Ovary (tissue), 9 donors: ENCODE measurements around the gene BSN. TPM values are rescaled to one million over a fixed set of nuclear protein-coding genes. Genes with fewer than 3 reads are reported as not detected.
"Not testable (repeated sequence)": the region's sequence is repeated elsewhere in the genome, so short reads cannot be mapped to it uniquely, and the experiment has no call there.

Experiments
- DNase-seq, 5 donors: peaks; one replicate each; pipeline ENCODE4 v3.0.0-alpha.2; 2019 to 2020
- H3K27ac ChIP-seq, 2 donors: fragments of 200-600 bp; one replicate each; pipeline versions ENCODE4 v1.5.1 to v1.8.0; 2019 to 2022
- H3K27me3 ChIP-seq: fragments of 200-600 bp; one replicate; pipeline ENCODE4 v1.8.0; 2022
- H3K36me3 ChIP-seq: fragments of 200-600 bp; sonication (generic); one replicate; pipeline ENCODE4 v1.5.1; 2019
- H3K4me1 ChIP-seq: one replicate; pipeline ENCODE4 v1.8.1; 2013; ENCODE audit warnings: mild to moderate bottlenecking, moderate library complexity; ENCODE audit not compliant: insufficient read depth
- H3K4me3 ChIP-seq: fragments of 200-600 bp; sonication (generic); one replicate; pipeline ENCODE4 v1.5.1; 2017
- H3K9me3 ChIP-seq, 2 donors: fragments of 200-600 bp in 1 of 2; sonication (generic) in 1 of 2; one replicate each; pipeline versions ENCODE4 v1.5.1 to v1.8.1; 2013 to 2019; ENCODE audit warnings: mild to moderate bottlenecking in 1 of 2, moderate library complexity in 1 of 2
- EP300 ChIP-seq: sonication (generic); formaldehyde crosslinking; IDR thresholded peaks from one replicate; pipeline ENCODE4 v1.6.1; 2017; ENCODE audit warnings: antibody characterized with exemption
- POLR2A ChIP-seq: fragments of 450-650 bp; IDR thresholded peaks from one replicate; pipeline ENCODE4 v1.6.1; 2017; ENCODE audit warnings: antibody characterized with exemption, mild to moderate bottlenecking, moderate library complexity
- WGBS, 3 donors: extraction: QIAGEN DNeasy Blood & Tissue Kit in 1 of 3; methylation state at CpG; one replicate each; pipeline versions ENCODE4 v1.1.5 to v1.1.7; 2013 to 2017; 5-methylcytosine and 5-hydroxymethylcytosine counted together
- intact Hi-C, 4 donors: fragments of 100-400 bp; cut with DNase I; formaldehyde crosslinking; loops; one replicate each; pipeline versions ENCODE4 v1.11.0 to v1.15.1; 2022 to 2023
- polyA plus RNA-seq, 2 donors: library from polyadenylated mRNA; stranded (reverse); fragments of 200-250 nt in 1 of 2; fragments of 350-450 nt in 1 of 2; fragmentation: Illumina TruSeq in 1 of 2; extraction: RNeasy Lipid Tissue Mini Kit (QIAGEN cat#74804) in 1 of 2; gene quantifications; one replicate each; pipeline ENCODE4 v1.2.3, GENCODE V29; 2013 to 2014
- total RNA-seq, 7 donors: library from RNA; depleted of rRNA in 2 of 7; stranded (reverse); fragments of >200 nt in 2 of 7; fragmentation: NEBNext Ultra II Directional in 3 of 7; extraction: Animal tissue kit (Norgen Biotek cat#: 25700) in 3 of 7; gene quantifications; one replicate each; pipeline versions ENCODE4 v1.1.0 to v1.2.4, GENCODE V29; 2016 to 2023
- TF ChIP-seq, protein P1 (sequence below), 3 donors: fragments of 450-650 bp in 2 of 3; fragments of 200-600 bp in 1 of 3; IDR thresholded peaks; one replicate each; pipeline versions ENCODE4 v1.5.1 to v1.8.0; 2016 to 2022; ENCODE audit warnings: antibody characterized with exemption in 3 of 3, mild to moderate bottlenecking in 1 of 3
- donor health status: DM: no; HTN: no; CAD: no; lungs with moderate emphysema.
- donor health status: DM: no; HTN: no; CAD: no.
- donor health status: Bipolar disorder and iron deficiency.
- donor health status: DM: yes; HTN: yes; CAD: no.
- donor health status: DM: no; HTN: no; CAD: no.
- donor health status: DM: yes; HTN: yes; CAD: no.

Gene BSN
- total and polyA plus RNA-seq, 9 donors: 0.12 to 3.5 (median 0.77) TPM

DNA sequence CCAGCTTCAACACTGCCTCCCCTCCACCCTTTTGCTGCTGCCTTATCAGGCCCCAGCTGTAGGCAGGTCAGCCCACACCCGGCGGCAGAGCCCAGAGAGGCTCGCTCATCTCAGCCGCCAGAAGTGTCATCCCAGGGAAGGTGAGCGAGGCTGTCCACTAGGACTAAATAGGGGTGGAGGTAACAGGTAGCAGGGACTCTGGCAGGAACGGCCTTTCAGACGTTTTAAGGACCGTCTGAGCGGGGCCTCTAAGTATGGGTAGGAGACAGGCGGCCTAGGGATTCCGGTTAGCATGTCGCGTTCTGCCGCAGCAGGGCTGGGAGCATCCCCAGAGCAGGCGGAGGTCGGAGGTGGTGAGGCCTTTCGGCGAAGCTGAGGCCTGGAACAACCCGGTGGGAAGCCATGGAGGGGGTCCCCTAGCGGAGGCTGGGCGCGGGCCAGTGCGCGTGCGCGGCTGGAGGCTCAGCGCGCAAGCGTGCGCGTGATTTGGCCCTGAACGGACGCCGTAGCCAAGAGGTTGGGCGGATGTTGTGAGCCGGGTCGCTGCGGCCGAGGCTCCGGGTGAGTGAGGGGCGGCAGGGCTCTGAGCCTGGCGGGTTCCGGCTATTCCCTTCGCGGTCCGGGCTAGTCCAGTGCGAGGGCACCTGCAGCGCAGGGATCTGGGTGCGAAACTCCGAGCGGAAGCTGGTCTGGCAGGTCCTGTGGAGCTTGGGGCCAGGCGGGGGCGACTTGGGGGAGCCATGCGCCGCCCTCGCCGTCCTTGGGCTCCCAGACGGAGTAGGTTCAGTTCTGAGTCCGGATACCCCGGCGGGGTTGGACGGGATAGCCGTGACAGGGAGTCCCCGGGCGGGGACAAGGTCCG lies 135.0 kb downstream of the BSN start, which contains the start of the genes MST1 and RNF123:
MST1 (minus strand) TSS at position 429 of the 862 bp plus-strand sequence. CDS start 783 bp downstream, outside the sequence.
RNF123 (plus strand) TSS at position 512 of the 862 bp plus-strand sequence. CDS start 1,609 bp downstream, outside the sequence.
- DNase-seq: peak; percentile 88 to 96 (median 94)
- H3K4me3 ChIP-seq: peak within 1 kb of the TSS; percentile 61
- intact Hi-C loops: no loop called here
- H3K36me3 ChIP-seq: no peaks in the 10 kb centered on the region
- H3K4me1 ChIP-seq: peaks cover 9% of the 10 kb centered on the region
- TF ChIP-seq, protein P1, sequence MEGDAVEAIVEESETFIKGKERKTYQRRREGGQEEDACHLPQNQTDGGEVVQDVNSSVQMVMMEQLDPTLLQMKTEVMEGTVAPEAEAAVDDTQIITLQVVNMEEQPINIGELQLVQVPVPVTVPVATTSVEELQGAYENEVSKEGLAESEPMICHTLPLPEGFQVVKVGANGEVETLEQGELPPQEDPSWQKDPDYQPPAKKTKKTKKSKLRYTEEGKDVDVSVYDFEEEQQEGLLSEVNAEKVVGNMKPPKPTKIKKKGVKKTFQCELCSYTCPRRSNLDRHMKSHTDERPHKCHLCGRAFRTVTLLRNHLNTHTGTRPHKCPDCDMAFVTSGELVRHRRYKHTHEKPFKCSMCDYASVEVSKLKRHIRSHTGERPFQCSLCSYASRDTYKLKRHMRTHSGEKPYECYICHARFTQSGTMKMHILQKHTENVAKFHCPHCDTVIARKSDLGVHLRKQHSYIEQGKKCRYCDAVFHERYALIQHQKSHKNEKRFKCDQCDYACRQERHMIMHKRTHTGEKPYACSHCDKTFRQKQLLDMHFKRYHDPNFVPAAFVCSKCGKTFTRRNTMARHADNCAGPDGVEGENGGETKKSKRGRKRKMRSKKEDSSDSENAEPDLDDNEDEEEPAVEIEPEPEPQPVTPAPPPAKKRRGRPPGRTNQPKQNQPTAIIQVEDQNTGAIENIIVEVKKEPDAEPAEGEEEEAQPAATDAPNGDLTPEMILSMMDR (IDR thresholded peaks at IDR 0.05): peak in 1 of 3 donors; percentile 30
- TF ChIP-seq POLR2A (peak; percentile 24), EP300 (no peak)
- H3K27me3 ChIP-seq: no peaks in the 10 kb centered on the region
- H3K9me3 ChIP-seq: no peaks in the 10 kb centered on the region
- 1 to 3% (median 2%) methylated on average over 34 to 66 of the region's 66 CpGs for WGBS, 3 donors
- peak within 1 kb of the TSS; percentile 31 to 61 for H3K27ac ChIP-seq

DNA sequence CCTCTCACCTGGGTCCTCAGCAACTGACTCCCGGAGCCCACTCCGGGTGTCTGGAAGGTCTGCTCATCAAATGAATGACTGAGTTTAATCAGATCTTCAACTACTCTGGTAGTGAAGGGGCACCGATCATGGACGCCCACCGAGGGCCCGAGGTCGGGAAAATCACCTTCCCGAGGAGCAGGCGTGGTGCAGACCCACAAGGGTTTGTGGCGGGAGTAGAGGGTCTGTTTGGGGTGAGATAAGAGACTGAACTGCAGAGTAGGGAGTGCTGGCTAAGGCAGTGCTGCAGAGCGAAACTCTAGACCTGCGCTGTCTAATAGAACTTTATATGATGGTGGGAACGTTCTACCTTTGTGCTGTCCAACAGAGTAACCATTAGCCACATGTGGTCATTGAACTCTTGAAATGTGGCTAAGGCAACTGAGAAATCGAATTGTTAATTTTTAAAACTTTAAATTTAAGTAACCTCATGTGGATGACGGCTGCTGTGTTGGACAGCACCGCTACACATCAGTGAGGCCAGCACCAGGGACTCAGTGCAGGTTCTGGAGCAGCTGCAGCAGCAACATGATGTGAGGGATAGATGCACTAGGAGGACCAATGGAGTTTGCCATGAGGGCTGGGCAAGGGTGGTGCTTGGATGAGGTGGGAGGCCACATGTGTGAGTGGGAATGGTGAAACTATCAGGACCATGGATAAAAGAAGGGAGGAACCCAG lies 135.8 kb downstream of the BSN start:
- H3K9me3 ChIP-seq, H3K27me3 ChIP-seq, H3K36me3 ChIP-seq, H3K4me1 ChIP-seq, intact Hi-C loops, DNase-seq: not testable (repeated sequence)
- Histone ChIP-seq H3K27ac (peak overlapping the region in 1 of 2 donors; percentile 60), H3K4me3 (peak overlapping the region; percentile 61)
- whole genome bisulfite sequencing, 3 donors: 4 to 7% (median 7%) methylated on average over 16 of the region's 16 CpGs

DNA sequence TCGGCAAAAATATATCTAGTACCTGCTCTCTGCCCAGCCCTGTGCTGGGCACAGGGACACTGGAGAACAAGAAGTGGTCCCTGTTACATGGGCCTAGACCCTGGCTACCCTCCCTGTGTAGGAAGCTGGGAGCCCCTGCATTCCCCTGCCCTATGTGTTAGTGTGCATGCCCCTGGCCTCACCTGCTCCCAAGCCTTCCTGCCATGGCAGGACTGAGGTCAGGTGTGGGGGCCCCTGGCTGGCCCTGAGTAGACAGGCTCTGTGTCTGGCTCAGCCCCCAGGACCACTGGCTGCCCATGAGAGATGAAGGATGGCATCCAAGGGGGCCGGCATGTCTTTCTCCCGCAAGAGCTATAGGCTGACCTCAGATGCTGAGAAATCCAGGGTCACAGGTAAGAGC lies 136.6 kb downstream of the BSN start:
- H3K27me3 ChIP-seq, H3K4me3 ChIP-seq, H3K36me3 ChIP-seq, H3K27ac ChIP-seq, intact Hi-C loops, H3K9me3 ChIP-seq, H3K4me1 ChIP-seq, DNase-seq: not testable (repeated sequence)
- WGBS, 3 donors: 87 to 91% (median 89%) methylated on average over 3 of the region's 3 CpGs

DNA sequence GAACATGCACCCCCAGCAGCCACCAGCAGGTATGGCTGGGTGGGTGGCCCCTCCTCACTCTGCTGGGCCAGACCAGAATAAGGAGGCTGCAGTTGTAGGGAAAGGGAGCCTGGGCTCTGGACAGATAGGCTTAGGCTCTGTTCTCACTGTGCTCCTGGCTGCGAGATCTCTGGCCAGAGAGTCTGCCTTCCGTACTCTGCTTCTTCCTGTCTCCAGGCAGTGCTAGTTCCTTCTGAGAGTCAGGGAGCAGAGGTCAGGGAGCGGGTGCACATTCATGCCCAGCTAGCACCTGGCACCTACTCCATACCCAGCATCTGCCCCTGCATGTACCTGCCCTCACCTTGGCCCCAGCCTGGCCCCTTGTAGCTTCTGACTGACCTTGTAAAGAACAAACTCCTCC lies 137.2 kb downstream of the BSN start:
- 86 to 92% (median 88%) methylated on average over 3 of the region's 3 CpGs for WGBS, 3 donors
- DNase-seq, H3K27ac ChIP-seq, H3K27me3 ChIP-seq, intact Hi-C loops, H3K9me3 ChIP-seq, H3K4me3 ChIP-seq, H3K4me1 ChIP-seq, H3K36me3 ChIP-seq: not testable (repeated sequence)

DNA sequence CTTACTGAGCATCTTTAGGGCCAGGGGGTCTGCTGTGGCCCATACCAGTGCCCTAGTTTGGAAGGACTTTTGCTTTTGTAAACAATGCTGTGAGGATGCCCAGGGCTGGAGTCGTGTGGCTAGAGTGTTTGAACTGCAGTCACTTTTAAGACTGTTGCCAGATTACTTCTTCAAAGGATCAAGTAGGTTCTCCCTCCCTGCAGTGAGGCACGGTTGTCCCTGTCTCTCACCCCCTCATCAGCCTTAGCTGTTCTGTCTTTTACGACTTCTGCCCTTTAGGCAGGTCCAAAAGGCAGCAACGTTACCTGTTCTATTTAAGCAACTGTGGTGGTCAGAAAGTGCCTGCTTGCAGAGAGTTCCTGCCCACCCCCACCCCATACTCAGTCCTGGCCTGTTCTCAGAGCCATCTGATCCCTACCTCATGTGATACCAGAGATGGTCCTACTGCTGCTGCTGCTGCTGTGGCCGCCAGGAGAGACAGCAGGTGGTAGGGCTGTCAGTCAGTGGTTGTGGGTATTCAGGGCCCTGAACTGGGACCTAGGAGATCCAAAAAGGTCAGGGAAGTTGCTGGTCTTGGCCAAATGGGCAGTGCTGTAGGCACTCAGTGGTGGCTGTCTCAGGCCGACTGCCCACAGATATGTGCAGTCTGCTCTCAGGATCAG lies 140.3 kb downstream of the BSN start:
- H3K4me3 ChIP-seq, H3K27me3 ChIP-seq, H3K27ac ChIP-seq, DNase-seq, H3K4me1 ChIP-seq, intact Hi-C loops, H3K9me3 ChIP-seq, H3K36me3 ChIP-seq: not testable (repeated sequence)
- 56 to 65% (median 62%) methylated on average over 6 of the region's 6 CpGs for WGBS, 3 donors

DNA sequence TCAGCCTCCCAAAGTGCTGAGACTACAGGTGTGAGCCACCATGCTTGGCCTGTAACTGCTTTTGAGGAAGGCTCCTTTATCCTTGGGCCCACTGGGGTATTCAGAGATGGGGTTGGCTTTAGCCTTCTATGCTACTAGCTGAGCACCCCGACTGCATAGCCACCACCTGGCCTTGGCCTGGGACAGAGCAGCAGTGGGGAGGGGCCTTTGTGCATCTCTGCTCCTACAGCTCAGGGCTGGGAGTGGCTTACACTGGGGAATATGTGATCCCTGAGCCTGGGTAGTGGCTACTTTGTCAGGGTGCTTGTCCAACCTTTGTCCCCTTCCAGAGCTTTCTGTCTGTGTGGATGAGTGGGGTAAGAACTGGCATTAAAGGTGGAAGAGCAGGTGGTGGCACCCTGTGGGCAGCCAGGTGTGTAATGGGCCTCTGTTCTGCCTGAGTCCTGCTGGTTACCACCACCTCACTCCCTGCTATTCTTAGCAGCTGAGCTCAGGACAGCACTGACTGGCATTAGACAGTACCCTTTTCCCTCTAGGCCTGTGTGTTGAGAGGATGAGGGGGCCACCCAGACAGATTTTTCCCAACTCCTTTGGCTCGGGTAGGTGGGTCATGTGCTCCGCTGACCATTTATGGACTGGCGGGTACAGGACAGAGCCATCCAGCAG lies 141.2 kb downstream of the BSN start:
- H3K4me1 ChIP-seq, H3K27ac ChIP-seq, H3K36me3 ChIP-seq, H3K4me3 ChIP-seq, H3K9me3 ChIP-seq, intact Hi-C loops, DNase-seq, H3K27me3 ChIP-seq: not testable (repeated sequence)
- 58 to 88% (median 70%) methylated on average over 2 to 4 of the region's 4 CpGs for WGBS, 3 donors
